Middle frontal gyrus (tissue), 1 donor: ENCODE measurements around the gene MAPRE2.
"Not testable (repeated sequence)": the region's sequence is repeated elsewhere in the genome, so short reads cannot be mapped to it uniquely, and the experiment has no call there.

Experiments
- DNase-seq: peaks from one replicate; pipeline ENCODE4 v3.0.0-alpha.2; 2015; ENCODE audit warnings: low spot score; ENCODE audit errors: extremely low spot score

Gene MAPRE2

DNA sequence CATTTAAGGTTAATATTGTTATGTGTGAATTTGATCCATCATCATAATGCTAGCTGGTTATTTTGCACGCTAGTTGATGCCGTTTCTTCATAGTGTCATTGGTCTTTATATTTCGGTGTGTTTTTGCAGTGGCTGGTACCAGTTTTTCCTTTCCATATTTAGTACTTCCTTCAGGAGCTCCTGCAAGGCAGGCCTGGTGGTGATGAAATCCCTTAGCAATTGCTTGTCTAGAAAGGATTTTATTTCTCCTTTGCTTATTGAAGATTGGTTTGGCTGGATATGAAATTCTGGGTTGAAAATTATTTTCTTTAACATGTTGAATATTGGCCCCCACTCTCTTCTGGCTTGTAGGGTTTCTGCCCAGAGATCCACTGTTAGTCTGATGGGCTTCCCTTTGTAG lies 109.0 kb downstream of the MAPRE2 start:
- not testable (repeated sequence) for DNase-seq

GRCh38 chr18:35153609-35154272 lies 112.5 kb downstream of the MAPRE2 start:
- no peak for DNase-seq

DNA sequence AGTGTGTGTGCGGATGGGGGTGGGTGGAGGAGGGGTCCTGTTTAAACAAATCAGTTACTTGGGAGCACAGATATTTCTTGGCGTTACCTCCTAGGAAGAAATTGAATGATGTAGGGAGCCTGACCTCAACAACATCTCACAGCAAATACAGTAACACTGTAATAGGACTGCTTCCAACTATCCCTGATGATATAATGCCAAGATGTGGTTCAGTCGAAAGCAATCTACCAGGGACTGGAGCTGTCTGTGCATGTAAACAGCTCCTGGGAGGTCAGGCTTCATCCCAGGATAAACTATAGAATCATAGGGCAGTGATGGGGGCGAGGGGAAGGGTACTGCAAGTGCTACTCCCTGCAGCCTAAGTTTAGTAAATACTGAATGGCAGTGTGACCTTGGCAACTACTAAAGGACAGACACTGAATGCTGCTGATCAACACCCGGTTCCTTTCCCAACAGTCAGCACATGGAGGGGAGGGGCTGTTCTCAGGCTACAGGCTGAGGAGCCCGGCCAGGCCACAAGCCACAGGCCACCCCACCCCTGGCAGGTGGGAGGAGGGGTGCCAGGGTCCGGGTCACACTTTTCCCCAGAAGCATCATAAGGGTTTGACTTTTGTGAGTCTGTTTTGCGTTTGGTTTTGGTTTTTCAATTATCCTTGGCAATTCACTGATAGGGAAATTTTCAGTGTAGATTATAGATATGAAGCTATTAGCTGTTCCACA lies 114.3 kb downstream of the MAPRE2 start:
- DNase-seq = no peak

- no peak for DNase-seq
These were observed 116.0 kb downstream of the MAPRE2 start for GRCh38 chr18:35157181-35157580.

DNA sequence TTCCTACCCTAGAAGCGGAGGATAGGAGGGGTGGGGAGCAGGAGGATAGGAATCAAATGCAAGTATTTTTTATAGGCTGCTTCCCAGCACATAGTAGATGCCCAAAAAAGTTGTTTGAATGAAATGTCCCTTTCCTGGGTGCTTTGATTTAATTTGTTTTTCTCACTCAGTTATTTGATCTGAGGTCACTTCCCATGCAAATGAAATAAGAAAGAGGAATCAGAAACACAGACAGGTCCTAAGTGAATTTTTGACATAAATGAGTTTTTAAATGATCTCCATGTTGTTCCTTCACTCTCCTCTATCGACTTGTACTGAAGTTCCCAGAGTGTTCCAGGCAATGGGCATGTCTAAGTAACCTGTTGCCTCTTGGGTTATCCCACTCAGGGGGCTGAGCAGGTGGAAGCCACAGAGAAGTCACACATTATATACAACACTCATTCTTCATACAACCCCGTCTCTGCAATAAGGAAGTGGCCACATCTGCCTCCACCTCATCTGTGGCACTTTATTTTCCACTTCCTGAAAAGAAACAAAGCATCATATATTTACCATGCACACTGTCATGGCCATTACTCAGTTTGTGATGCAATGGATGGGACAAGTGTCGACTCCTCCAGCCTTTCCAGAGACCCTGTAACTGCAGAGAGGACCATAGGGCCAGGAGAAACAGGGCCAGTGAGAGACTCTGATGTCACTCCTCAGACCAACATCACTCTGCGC lies 117.7 kb downstream of the MAPRE2 start:
- no peak for DNase-seq

DNA sequence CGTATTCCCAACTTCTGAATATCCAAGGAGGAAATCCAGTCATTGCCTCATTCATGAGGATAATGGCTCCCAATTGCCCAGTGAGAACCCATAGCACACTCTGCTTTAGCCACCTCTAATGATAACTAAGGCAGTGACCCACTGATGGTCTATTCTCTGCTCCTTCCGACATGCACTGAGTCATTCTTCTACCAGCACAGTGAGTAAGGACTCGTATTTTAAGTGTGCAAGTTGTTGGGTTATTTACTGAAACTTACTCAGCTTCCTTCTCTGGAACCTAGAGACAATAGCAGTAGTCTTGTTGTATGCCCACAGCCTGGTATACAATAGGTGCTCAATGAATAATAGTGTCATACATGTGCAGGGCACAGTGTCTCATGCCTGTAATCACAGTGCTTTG lies 118.6 kb downstream of the MAPRE2 start:
- DNase-seq = no peak

GRCh38 chr18:35161485-35161884 lies 120.3 kb downstream of the MAPRE2 start:
- no peak for DNase-seq

DNA sequence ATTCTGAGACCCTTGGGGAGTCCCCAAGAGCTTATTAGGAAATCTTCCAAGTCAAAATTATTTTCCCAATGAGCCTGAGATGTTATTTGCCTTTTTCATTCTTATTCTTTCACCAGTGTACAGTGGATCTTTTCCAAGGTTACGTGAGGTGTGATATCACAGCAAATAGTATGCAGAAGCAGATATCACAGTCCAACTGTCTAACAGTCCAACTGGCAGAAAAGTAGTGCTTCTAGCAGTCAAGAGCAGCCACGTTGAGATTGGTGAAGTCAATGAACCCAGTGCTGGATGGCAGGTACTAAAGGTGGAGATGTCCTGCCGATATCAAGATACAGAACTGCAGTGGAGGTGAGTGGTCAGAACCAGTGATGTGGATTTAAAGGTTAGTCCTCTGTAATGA lies 120.7 kb downstream of the MAPRE2 start:
- DNase-seq = no peak

DNA sequence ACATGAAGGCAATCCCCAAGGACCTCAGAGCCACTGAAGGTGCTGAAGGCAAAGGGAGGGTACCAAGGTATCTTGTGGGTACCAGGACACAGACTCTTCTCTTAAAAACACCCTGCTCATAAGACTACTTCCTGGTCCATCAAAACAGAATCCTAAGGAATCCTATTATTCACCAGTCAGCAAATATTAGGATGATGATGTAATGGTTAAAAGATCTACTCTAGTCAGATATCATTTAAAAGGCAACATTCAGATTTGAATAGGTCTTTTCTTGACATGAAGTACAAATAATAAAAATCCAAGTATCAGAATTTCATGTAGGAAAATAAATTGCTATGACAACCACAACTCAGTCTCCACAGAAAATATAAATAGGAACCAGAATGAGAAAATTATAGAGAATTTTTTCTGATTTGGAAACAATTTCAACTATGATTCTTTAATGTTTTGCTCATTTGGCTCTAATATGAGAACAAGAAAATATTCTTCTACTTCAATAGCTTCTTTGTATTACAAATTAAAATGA lies 121.9 kb downstream of the MAPRE2 start:
- no peak for DNase-seq

- DNase-seq = no peak
These were observed 122.5 kb downstream of the MAPRE2 start for GRCh38 chr18:35163721-35164120.

DNA sequence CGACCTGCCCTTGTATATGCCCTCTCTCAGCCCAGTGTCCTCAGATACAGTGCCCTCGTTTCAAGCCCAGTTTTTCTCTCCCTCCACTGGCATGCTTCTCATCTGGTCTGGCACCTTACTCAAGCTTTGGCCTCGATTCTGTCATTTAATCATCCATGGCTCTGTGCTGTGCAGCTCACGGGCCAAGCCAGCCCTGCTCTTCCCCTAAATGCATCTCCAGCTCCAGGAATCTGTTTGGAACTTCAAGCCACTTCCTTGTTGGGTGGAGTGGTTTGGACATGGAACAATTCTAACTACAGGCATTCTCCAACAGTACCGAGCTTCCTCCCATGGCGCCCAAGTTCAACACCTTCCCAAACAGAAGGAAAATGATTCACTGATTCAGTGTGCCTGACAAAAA lies 122.9 kb downstream of the MAPRE2 start:
- DNase-seq = no peak

GRCh38 chr18:35167332-35167731 lies 126.1 kb downstream of the MAPRE2 start:
- no peak for DNase-seq

- no peak for DNase-seq
These were observed 126.6 kb downstream of the MAPRE2 start for GRCh38 chr18:35167857-35168256.

DNA sequence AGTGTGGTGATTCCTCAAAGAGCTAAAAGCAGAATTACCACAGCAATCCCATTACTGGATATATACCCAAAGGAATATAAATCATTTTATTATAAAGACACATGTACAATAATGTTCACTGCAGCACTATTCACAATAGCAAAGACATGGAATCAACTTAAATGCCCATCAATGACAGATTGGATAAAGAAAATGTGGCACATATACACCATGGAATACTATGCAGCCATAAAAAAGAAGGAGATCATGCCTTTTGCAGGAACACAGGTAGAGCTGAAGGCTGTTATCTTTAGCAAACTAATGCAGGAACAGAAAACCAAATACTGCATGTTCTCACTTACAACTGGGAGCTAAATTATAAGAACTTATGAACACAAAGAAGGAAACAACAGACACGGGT lies 129.1 kb downstream of the MAPRE2 start:
- DNase-seq = not testable (repeated sequence)

DNA sequence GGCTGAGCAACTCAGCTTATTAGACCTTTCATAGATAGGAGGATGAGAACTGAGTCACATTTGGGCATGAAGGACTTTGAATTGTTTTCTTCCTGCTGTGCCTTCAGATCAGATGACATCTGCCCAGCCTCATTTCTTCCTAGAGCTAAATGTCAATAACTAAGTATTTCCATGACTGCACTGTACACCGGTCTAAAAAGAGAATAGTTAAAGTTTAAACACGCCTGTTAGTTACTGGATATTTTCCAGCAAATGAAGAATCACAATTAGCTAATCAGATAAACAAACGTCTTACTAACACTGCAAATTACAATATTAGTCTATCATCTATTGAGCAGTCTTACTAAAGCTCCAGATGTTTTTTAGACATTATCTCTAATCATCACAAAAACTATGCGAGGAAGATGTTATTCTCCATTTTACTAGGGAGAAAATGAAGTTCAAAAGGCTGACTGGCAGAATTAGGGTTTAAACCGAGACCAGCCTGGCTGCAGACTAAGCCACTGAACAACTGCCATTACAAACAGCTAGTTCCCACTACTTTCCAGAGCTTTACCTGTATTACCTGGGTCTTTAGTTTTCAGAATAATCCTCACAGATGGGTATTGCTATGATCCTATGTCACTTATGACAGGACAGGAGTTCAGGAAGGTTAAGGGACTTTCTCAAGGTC lies 130.2 kb downstream of the MAPRE2 start:
- no peak for DNase-seq

DNA sequence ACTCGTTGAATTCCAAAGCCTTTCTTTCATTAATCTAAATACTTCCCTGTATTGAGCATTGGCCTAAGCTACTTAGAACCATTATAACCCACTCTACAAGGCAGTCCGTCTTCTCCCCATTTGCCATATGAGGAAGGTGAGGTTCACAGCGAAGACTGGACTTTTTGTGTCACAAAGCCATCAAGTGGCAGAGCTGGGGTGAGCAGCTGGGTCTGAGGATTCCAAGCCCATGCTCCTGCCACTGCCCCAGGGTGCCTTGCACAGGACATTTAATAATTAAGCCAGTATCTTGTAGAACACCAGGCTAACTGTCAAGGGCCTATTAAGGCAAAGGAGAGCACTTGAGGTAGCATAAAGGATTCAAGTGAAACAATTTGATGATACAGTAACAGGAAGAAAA lies 130.8 kb downstream of the MAPRE2 start:
- no peak for DNase-seq

- DNase-seq = no peak
These were observed 131.3 kb downstream of the MAPRE2 start for GRCh38 chr18:35172451-35173035.

DNA sequence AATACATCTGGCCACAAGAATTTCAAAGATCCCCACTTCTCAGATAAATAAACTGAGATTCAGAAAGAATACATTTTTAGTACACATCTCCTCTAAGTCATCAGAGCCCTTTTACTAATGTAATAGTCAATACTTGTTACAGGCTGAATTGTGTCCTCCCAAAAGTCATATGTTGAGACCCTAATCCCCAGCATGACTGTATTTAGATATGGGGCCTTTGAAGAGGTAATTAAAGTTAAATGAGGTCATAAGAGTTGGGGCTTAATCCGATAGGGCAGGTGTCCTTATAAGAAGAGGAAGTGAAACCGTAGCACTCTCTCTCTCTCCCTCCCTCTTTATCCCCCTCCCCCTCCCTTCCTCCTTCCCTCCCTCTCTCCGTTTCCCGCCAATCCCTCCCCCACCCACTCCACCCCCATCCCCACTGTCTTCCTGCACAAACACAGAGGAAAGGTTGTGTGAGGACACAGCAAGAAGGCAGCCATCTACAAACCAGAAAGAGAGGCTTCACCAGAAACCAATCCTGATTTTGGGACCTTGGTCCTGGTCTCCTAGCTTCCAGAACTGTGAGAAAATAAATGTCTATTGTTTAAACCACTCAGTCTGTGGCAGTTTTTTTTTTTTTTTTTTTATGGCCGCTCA lies 133.0 kb downstream of the MAPRE2 start:
- no peak for DNase-seq

DNA sequence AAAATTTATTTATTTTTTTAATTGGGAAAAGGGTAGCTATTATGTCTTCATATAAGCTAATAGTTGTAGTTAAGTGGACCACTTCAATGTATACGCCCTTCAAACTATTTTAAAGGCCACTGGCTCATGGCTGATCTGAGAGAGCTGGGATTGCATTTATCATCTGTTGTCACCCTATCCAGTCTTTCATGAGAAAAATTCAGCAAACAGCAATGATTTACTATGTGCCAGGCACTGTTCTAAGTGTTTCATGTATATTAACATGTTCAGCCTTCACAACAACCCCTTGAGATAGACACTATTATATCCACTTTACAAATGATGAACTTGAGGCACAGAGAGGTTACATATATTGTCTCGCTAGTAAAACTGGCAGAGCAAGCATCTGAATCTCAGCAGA lies 133.5 kb downstream of the MAPRE2 start:
- no peak for DNase-seq

- DNase-seq = no peak
These were observed 135.7 kb downstream of the MAPRE2 start for GRCh38 chr18:35176925-35177324.

DNA sequence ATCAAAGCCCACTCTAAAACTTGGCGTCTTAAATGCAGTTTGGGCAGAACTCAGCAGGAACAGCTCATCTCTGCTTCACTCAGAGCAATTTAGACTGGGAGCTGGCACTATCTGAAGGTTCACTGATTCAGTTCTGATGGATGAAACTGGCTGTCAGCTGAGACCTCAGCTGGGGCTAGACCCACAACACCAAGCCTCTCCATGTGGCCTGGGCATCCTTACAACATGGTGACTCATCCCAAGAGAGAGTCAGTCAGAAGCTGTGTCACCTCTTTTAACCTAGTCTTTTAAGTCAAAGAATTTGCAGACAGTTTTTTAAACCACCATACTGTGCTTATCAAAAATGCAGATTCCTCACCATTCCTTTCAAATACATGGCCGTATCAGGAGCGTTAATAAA lies 137.0 kb downstream of the MAPRE2 start:
- no peak for DNase-seq
